WERI-Rb-1 (cell line): ENCODE results near the gene LYPD4.

Experiments used
- DNase-seq: peaks from one replicate; pipeline ENCODE4 v3.0.0-alpha.2; 2020
- H3K27ac ChIP-seq: fragments of 250-450 bp; sonication (Bioruptor Pico); 2 replicates; pipeline ENCODE4 v1.5.1; 2020; ENCODE audit warnings: mild to moderate bottlenecking, moderate library complexity
- H3K27me3 ChIP-seq: fragments of 250-450 bp; sonication (Bioruptor Pico); 2 replicates; pipeline ENCODE4 v1.5.1; 2021; ENCODE audit warnings: mild to moderate bottlenecking, low read depth, moderate library complexity; ENCODE audit not compliant: insufficient read depth, severe bottlenecking
- H3K36me3 ChIP-seq: fragments of 250-450 bp; sonication (Bioruptor Pico); 2 replicates; pipeline ENCODE4 v1.5.1; 2020; ENCODE audit warnings: mild to moderate bottlenecking, moderate library complexity
- H3K4me3 ChIP-seq: 2 replicates; pipeline ENCODE4 v1.5.1; 2011; ENCODE audit warnings: low read depth, mild to moderate bottlenecking, control low read depth, low read length
- H3K9me3 ChIP-seq: fragments of 250-450 bp; sonication (Bioruptor Pico); 2 replicates; pipeline ENCODE4 v1.5.1; 2021; ENCODE audit warnings: mild to moderate bottlenecking, moderate library complexity; ENCODE audit not compliant: severe bottlenecking
- CTCF ChIP-seq: IDR thresholded peaks from 2 replicates; pipeline ENCODE4 v1.5.1; 2011; ENCODE audit warnings: low read depth, mild to moderate bottlenecking, control low read depth, inconsistent platforms, low read length

Gene LYPD4

GRCh38 chr19:41864374-41864773, 19.9 kb upstream of the LYPD4 start:
- peak overlapping the region; percentile 8; the same call in 1 of the 2 replicates for H3K27ac ChIP-seq
- peaks cover 91% of the 10 kb centered on the region for H3K36me3 ChIP-seq
- no peaks in the 10 kb centered on the region for H3K9me3 ChIP-seq
- H3K27me3 ChIP-seq, result no peaks in the 10 kb centered on the region
- DNase-seq, result no peak
- no peak overlapping the region for H3K4me3 ChIP-seq
- TF ChIP-seq CTCF, result no peak

GRCh38 chr19:41863209-41863931, 18.9 kb upstream of the LYPD4 start:
- DNase-seq, result no peak
- peak overlapping the region; percentile 19; the same call in 1 of the 2 replicates for H3K27ac ChIP-seq
- no peaks in the 10 kb centered on the region for H3K9me3 ChIP-seq
- H3K36me3 ChIP-seq, result peaks cover 81% of the 10 kb centered on the region
- no peak overlapping the region for H3K4me3 ChIP-seq
- TF ChIP-seq CTCF, result no peak
- no peaks in the 10 kb centered on the region for H3K27me3 ChIP-seq

- Histone ChIP-seq H3K4me3 (no peak overlapping the region), H3K9me3 (no peaks in the 10 kb centered on the region), H3K27ac (peak overlapping the region; percentile 19), H3K36me3 (peaks cover 73% of the 10 kb centered on the region), H3K27me3 (no peaks in the 10 kb centered on the region)
- DNase-seq, result no peak
- TF ChIP-seq CTCF, result no peak
Measured at GRCh38 chr19:41862445-41862986, 18.0 kb upstream of the LYPD4 start.

GRCh38 chr19:41861846-41862245, 17.4 kb upstream of the LYPD4 start:
- DNase-seq, result no peak
- H3K9me3 ChIP-seq, result no peaks in the 10 kb centered on the region
- peaks cover 66% of the 10 kb centered on the region for H3K36me3 ChIP-seq
- H3K27me3 ChIP-seq, result no peaks in the 10 kb centered on the region
- no peak overlapping the region for H3K27ac ChIP-seq
- H3K4me3 ChIP-seq, result no peak overlapping the region
- no peak for TF ChIP-seq CTCF

- peaks cover 60% of the 10 kb centered on the region for H3K36me3 ChIP-seq
- H3K27ac ChIP-seq, result peak overlapping the region; percentile 94
- H3K4me3 ChIP-seq, result peak overlapping the region; percentile 95
- no peaks in the 10 kb centered on the region for H3K27me3 ChIP-seq
- TF ChIP-seq CTCF, result no peak
- DNase-seq, result no peak
- no peaks in the 10 kb centered on the region for H3K9me3 ChIP-seq
Measured at GRCh38 chr19:41861116-41861768, 16.8 kb upstream of the LYPD4 start.
